ENCODE measurements around the gene ZNF469. TPM values are rescaled to one million over a fixed set of nuclear protein-coding genes. Genes with fewer than 3 reads are reported as not detected.
A peak's percentile ranks its signal among the peaks of the same experiment; 100 is the strongest.

Gene ZNF469
- total and polyA plus RNA-seq, 2 of the 13 experiments (the other 11 are each of a cell fraction or from before 2014, with no cell fraction given) = not detected

DNA sequence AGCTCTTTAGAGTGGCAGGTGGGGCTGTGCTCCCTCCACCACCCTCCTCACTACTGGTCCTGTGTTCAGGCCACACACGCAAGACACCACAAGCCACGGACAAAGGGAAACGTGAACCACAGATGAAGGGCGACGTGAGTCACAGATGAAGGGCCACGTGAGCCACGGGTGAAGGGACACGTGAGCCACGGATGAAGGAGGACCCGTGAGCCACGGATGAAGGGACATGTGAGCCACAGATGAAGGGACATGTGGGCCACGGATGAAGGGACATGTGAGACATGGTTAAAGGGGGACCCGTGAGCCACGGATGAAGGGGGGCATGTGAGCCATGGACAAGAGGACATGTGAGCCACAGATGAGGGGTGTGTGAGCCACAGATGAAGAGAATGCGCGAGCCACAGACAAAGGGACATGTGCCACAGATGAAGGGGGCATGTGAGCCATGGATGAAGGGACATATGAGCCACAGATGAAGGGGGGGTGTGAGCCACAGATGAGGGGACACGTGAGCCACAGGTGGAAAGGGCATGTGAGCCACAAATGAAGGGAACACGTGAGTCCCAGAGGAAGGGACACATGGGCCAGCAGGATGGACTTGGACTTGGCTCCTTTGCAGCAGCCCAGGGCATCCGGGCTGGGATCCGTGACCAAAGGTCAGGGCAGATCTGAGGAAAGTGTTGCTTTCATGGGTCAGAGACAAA is 15.6 kb downstream of the ZNF469 start (continued):
- TF ChIP-seq, protein P1, sequence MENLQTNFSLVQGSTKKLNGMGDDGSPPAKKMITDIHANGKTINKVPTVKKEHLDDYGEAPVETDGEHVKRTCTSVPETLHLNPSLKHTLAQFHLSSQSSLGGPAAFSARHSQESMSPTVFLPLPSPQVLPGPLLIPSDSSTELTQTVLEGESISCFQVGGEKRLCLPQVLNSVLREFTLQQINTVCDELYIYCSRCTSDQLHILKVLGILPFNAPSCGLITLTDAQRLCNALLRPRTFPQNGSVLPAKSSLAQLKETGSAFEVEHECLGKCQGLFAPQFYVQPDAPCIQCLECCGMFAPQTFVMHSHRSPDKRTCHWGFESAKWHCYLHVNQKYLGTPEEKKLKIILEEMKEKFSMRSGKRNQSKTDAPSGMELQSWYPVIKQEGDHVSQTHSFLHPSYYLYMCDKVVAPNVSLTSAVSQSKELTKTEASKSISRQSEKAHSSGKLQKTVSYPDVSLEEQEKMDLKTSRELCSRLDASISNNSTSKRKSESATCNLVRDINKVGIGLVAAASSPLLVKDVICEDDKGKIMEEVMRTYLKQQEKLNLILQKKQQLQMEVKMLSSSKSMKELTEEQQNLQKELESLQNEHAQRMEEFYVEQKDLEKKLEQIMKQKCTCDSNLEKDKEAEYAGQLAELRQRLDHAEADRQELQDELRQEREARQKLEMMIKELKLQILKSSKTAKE (CRISPR knock-in tag; IDR thresholded peaks at IDR 0.05; ENCODE audit: borderline replicate concordance) = peak; percentile 45; the same call in 1 of the 2 replicates
- TF ChIP-seq ZMAT5 (CRISPR knock-in tag; IDR thresholded peaks at IDR 0.05; ENCODE audit: borderline replicate concordance, low read depth) (no peak), ZNF234 (CRISPR knock-in tag; conservative IDR thresholded peaks at IDR 0.05) (no peak), NR2F6 (IDR thresholded peaks at IDR 0.05) (no peak), NR2F6 (CRISPR knock-in tag; IDR thresholded peaks at IDR 0.05) (peak; percentile 19; the same call in 1 of the 2 replicates), ASH2L (IDR thresholded peaks at IDR 0.05; ENCODE audit: insufficient read length, low read depth, low read length) (no peak), HMG20A (CRISPR knock-in tag; IDR thresholded peaks at IDR 0.05; ENCODE audit: borderline replicate concordance) (peak; percentile 16; the same call in 1 of the 2 replicates), KMT2B (CRISPR knock-in tag; IDR thresholded peaks at IDR 0.05) (no peak), HNF4A (CRISPR knock-in tag; IDR thresholded peaks at IDR 0.05) (peak; percentile 70), BRD4 (CRISPR knock-in tag; IDR thresholded peaks at IDR 0.05) (no peak), ZNF546 (CRISPR knock-in tag; conservative IDR thresholded peaks at IDR 0.05) (no peak), REXO4 (CRISPR knock-in tag; IDR thresholded peaks at IDR 0.05; ENCODE audit: borderline replicate concordance) (no peak), ZSCAN12 (CRISPR knock-in tag; IDR thresholded peaks at IDR 0.05) (no peak), ZNF619 (CRISPR knock-in tag; IDR thresholded peaks at IDR 0.05) (no peak)
- TF ChIP-seq, protein P2, sequence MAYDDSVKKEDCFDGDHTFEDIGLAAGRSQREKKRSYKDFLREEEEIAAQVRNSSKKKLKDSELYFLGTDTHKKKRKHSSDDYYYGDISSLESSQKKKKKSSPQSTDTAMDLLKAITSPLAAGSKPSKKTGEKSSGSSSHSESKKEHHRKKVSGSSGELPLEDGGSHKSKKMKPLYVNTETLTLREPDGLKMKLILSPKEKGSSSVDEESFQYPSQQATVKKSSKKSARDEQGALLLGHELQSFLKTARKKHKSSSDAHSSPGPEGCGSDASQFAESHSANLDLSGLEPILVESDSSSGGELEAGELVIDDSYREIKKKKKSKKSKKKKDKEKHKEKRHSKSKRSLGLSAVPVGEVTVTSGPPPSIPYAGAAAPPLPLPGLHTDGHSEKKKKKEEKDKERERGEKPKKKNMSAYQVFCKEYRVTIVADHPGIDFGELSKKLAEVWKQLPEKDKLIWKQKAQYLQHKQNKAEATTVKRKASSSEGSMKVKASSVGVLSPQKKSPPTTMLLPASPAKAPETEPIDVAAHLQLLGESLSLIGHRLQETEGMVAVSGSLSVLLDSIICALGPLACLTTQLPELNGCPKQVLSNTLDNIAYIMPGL (CRISPR knock-in tag; IDR thresholded peaks at IDR 0.05; ENCODE audit: borderline replicate concordance in 1 of 2, low read depth in 1 of 2) = no peak
- TF ChIP-seq, protein P3, sequence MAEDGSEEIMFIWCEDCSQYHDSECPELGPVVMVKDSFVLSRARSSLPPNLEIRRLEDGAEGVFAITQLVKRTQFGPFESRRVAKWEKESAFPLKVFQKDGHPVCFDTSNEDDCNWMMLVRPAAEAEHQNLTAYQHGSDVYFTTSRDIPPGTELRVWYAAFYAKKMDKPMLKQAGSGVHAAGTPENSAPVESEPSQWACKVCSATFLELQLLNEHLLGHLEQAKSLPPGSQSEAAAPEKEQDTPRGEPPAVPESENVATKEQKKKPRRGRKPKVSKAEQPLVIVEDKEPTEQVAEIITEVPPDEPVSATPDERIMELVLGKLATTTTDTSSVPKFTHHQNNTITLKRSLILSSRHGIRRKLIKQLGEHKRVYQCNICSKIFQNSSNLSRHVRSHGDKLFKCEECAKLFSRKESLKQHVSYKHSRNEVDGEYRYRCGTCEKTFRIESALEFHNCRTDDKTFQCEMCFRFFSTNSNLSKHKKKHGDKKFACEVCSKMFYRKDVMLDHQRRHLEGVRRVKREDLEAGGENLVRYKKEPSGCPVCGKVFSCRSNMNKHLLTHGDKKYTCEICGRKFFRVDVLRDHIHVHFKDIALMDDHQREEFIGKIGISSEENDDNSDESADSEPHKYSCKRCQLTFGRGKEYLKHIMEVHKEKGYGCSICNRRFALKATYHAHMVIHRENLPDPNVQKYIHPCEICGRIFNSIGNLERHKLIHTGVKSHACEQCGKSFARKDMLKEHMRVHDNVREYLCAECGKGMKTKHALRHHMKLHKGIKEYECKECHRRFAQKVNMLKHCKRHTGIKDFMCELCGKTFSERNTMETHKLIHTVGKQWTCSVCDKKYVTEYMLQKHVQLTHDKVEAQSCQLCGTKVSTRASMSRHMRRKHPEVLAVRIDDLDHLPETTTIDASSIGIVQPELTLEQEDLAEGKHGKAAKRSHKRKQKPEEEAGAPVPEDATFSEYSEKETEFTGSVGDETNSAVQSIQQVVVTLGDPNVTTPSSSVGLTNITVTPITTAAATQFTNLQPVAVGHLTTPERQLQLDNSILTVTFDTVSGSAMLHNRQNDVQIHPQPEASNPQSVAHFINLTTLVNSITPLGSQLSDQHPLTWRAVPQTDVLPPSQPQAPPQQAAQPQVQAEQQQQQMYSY (CRISPR knock-in tag; IDR thresholded peaks at IDR 0.05) = no peak
